Esophagus squamous epithelium (tissue), 5 donors: Measurements from ENCODE around the gene PRPH. TPM values are rescaled to one million over a fixed set of nuclear protein-coding genes. Genes with fewer than 3 reads are reported as not detected.
A peak's percentile ranks its signal among the peaks of the same experiment; 100 is the strongest.

Experiments
- DNase-seq: peaks from one replicate; lab custom pipeline; 2025; lab: John Stamatoyannopoulos, UW
- H3K27ac ChIP-seq, 4 donors: fragments of 200-600 bp; sonication (generic); one replicate each; pipeline ENCODE4 v1.5.1; 2016 to 2019; ENCODE audit warnings: mild to moderate bottlenecking in 1 of 4
- H3K27me3 ChIP-seq, 4 donors: fragments of 200-600 bp; sonication (generic); 1 replicate in 3 of 4; 2 replicates in 1 of 4; pipeline versions ENCODE4 v1.5.1 to v1.6.0; 2017 to 2021; ENCODE audit warnings: antibody characterized with exemption in 1 of 4
- H3K36me3 ChIP-seq, 3 donors: fragments of 200-600 bp; sonication (generic); one replicate each; pipeline ENCODE4 v1.5.1; 2016 to 2019
- H3K4me1 ChIP-seq, 3 donors: fragments of 200-600 bp; sonication (generic); one replicate each; pipeline ENCODE4 v1.5.1; 2017 to 2019
- H3K4me3 ChIP-seq, 4 donors: fragments of 200-600 bp; sonication (generic); 1 replicate in 3 of 4; 2 replicates in 1 of 4; pipeline ENCODE4 v1.5.1; 2016 to 2019; ENCODE audit warnings: mild to moderate bottlenecking in 2 of 4, moderate library complexity in 1 of 4
- H3K9me3 ChIP-seq, 3 donors: fragments of 200-600 bp; sonication (generic); one replicate each; pipeline ENCODE4 v1.5.1; 2016 to 2019
- POLR2A ChIP-seq, 4 donors: fragments of 450-650 bp; IDR thresholded peaks; one replicate each; pipeline ENCODE4 v1.6.1; 2017; ENCODE audit warnings: antibody characterized with exemption in 4 of 4, mild to moderate bottlenecking in 4 of 4, moderate library complexity in 3 of 4
- WGBS, 2 donors: methylation state at CpG; one replicate each; pipeline ENCODE4 v1.1.5; 2018; 5-methylcytosine and 5-hydroxymethylcytosine counted together
- intact Hi-C: fragments of 100-400 bp; cut with DNase I; formaldehyde crosslinking; loops from one replicate; pipeline ENCODE4 v1.15.0; 2022
- total RNA-seq, 4 donors: library from RNA; depleted of rRNA; stranded (reverse); fragments of >200 nt; gene quantifications; one replicate each; pipeline ENCODE4 v1.1.0, GENCODE V29; 2016
- TF ChIP-seq, protein P1 (sequence below), 6 experiments: fragments of 450-650 bp in 4 of 6; fragments of 200-600 bp in 2 of 6; sonication (generic) in 2 of 6; IDR thresholded peaks; one replicate each; pipeline ENCODE4 v1.5.1; 2016 to 2019; ENCODE audit warnings: antibody characterized with exemption in 6 of 6, mild to moderate bottlenecking in 4 of 6, moderate library complexity in 4 of 6
- donor health status: DM: yes; HTN: yes; CAD: no.

PRPH gene
- total RNA-seq, 4 donors from 2014 or later: 0.57 TPM; not detected in 3

DNA sequence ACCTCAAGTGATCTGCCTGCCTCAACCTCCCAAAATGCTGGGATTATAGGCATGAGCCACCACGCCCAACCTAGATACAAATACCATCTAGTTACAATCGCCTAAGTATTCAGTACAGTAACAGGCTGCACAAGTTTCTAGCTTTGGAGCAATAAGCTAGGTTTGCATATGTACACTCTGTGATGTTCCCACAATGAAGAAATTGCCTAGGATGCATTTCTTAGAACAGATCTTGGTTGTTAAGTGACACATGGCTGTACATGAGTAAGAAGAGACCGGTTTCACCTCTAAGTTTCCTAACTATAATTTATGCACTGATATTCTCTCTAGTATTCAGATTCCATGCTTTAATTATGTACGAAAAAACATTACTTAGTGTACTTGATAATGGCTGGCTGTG, 35.5 kb upstream of the PRPH start:
- H3K27me3 ChIP-seq: no peaks in the 10 kb centered on the region
- DNase-seq: no peak
- intact Hi-C loops: no loop called here
- no peaks in the 10 kb centered on the region for H3K36me3 ChIP-seq
- TF ChIP-seq, protein P1, sequence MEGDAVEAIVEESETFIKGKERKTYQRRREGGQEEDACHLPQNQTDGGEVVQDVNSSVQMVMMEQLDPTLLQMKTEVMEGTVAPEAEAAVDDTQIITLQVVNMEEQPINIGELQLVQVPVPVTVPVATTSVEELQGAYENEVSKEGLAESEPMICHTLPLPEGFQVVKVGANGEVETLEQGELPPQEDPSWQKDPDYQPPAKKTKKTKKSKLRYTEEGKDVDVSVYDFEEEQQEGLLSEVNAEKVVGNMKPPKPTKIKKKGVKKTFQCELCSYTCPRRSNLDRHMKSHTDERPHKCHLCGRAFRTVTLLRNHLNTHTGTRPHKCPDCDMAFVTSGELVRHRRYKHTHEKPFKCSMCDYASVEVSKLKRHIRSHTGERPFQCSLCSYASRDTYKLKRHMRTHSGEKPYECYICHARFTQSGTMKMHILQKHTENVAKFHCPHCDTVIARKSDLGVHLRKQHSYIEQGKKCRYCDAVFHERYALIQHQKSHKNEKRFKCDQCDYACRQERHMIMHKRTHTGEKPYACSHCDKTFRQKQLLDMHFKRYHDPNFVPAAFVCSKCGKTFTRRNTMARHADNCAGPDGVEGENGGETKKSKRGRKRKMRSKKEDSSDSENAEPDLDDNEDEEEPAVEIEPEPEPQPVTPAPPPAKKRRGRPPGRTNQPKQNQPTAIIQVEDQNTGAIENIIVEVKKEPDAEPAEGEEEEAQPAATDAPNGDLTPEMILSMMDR (IDR thresholded peaks at IDR 0.05): no peak
- no peak for TF ChIP-seq POLR2A (IDR thresholded peaks at IDR 0.05)
- H3K4me3 ChIP-seq: no peak overlapping the region
- WGBS, 2 donors: 66 to 71% methylated on average over 4 of the region's 4 CpGs
- peaks cover 3 to 44% (median 18%) of the 10 kb centered on the region in 3 donors for H3K4me1 ChIP-seq
- peak overlapping the region in 3 of 4 donors; percentile 36 to 81 (median 67) for H3K27ac ChIP-seq
- H3K9me3 ChIP-seq: no peaks in the 10 kb centered on the region

DNA sequence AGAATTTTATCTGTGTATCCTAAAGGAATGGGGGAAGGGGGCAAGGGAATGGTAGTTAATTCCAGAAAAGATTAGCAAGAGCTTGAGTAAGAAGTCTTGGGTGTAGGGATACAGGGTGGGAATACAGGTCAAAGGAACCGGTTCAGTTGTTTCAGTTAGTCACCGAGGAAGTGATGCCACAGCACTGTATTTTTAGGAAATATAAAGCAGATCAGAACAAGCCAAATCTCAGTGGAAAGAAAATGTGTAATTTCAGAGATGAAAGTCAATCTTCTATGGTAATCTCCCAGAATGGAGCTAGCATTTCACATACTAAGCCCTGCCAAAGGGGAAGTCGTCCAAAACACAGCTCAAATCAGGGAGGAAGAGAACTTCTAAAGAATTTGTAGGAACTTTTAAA, 34.8 kb upstream of the PRPH start:
- Histone ChIP-seq H3K36me3 (no peaks in the 10 kb centered on the region), H3K4me3 (no peak overlapping the region), H3K27me3 (no peaks in the 10 kb centered on the region), H3K9me3 (no peaks in the 10 kb centered on the region), H3K4me1 (peaks cover 3 to 44% (median 18%) of the 10 kb centered on the region in 3 donors), H3K27ac (peak overlapping the region in 3 of 4 donors; percentile 1 to 81 (median 46))
- 19 to 37% methylated on average over 3 of the region's 3 CpGs for WGBS, 2 donors
- TF ChIP-seq, protein P1 (IDR thresholded peaks at IDR 0.05): no peak
- no peak for DNase-seq
- intact Hi-C loops: no loop called here

DNA sequence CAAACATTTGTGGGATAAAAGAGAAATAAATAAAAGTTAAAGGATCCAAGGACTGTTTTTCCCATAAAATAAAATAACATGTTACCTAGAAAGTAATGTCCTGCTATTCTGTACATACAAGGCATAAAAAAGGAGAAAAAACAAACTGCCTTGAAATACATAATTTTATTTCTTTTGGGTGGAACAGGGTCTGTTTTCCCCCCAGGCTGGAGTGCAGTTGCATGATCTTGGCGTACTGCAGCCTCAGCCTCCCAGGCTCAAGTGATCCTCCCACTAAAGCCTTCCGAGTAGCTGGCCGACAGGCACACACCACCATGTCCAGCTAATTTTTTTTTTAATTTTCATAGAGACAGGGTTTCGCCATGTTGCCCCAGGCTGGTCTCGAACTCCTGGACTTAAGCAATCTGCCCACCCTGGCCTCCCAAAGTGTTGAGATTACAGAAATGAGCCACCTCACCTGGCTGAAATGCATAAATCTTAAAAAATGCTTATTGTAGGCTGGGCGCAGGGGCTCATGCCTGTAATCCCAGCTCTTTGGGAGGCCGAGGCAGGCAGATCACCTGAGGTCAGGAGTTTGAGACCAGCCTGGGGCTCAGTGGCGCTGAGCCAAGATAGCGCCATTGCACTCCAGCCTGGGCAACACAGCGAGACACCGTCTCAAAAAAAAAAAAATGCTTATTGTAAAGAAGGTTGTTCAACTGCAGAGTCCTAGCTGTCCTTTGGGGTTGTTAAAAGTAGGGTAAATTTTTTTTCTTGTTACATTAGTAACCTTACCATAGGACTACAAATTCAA, 34.2 kb upstream of the PRPH start:
- no peaks in the 10 kb centered on the region for H3K36me3 ChIP-seq
- no peak overlapping the region for H3K4me3 ChIP-seq
- TF ChIP-seq, protein P1 (IDR thresholded peaks at IDR 0.05): no peak
- TF ChIP-seq POLR2A (IDR thresholded peaks at IDR 0.05): no peak
- no peaks in the 10 kb centered on the region for H3K9me3 ChIP-seq
- DNase-seq: no peak
- peak overlapping the region in 3 of 4 donors; percentile 1 to 81 (median 46) for H3K27ac ChIP-seq
- WGBS, 2 donors: 69 to 72% methylated on average over 9 to 10 of the region's 11 CpGs
- H3K27me3 ChIP-seq: no peaks in the 10 kb centered on the region
- intact Hi-C loops: no loop called here
- H3K4me1 ChIP-seq: peaks cover 3 to 44% (median 19%) of the 10 kb centered on the region in 3 donors

DNA sequence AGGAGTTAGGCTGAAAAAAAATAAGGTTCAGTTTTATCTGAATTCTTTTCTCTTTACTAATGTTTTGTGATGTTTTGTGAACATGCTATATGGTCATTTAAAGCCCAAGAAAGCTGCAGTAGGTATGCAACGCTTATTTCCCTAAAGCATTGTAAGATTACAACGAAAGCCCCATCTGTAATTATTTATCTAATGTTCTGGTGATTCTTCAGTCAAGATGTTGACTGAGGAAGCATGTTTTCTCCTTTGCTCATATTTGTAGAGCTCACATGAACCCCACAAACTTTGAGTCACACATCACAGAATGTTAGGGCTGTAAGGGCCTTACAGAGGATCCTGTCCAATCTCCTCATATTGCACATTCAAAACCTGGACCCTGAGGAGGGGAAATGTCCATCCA, 33.2 kb upstream of the PRPH start:
- Histone ChIP-seq H3K9me3 (no peaks in the 10 kb centered on the region), H3K36me3 (peaks cover 0 to 2% (median 0%) of the 10 kb centered on the region in 3 donors), H3K27me3 (no peaks in the 10 kb centered on the region), H3K4me1 (peaks cover 6 to 54% (median 29%) of the 10 kb centered on the region in 3 donors), H3K27ac (no peak overlapping the region), H3K4me3 (no peak overlapping the region)
- intact Hi-C loops: no loop called here
- WGBS, 2 donors: 78 to 92% methylated on average over 2 of the region's 2 CpGs
- TF ChIP-seq, protein P1 (IDR thresholded peaks at IDR 0.05): no peak
- TF ChIP-seq POLR2A (IDR thresholded peaks at IDR 0.05): no peak
- no peak for DNase-seq

DNA sequence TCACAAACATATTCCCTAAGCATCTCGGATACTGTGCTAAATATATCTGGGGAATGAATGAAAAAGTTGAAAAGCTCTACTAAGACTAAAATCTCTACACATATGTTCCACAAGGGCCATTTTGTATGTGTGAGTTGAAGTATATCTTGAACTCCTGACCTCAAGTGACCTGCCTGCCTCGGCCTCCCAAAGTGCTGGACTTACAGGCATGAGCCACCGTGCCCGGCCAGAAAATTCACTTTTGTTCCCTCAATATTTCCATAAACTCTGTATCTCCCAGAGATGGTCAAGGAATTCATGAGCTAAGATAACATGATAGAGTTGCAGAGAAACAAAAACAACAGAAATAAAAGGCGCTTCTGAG, 31.6 kb upstream of the PRPH start:
- intact Hi-C loops: no loop called here
- Histone ChIP-seq H3K4me3 (peak overlapping the region in 1 of 4 donors; percentile 99), H3K27ac (peak overlapping the region in 2 of 4 donors; percentile 97 to 99)

More for the DNA sequence above, 31.6 kb upstream of the PRPH start:
- H3K27me3 ChIP-seq: no peaks in the 10 kb centered on the region
- peaks cover 22 to 70% (median 45%) of the 10 kb centered on the region in 3 donors for H3K4me1 ChIP-seq
- TF ChIP-seq, protein P1 (IDR thresholded peaks at IDR 0.05): no peak
- no peak for TF ChIP-seq POLR2A (IDR thresholded peaks at IDR 0.05)
- no peak for DNase-seq
- no peaks in the 10 kb centered on the region for H3K9me3 ChIP-seq
- WGBS, 2 donors: 78 to 79% methylated on average over 5 of the region's 5 CpGs
- H3K36me3 ChIP-seq: peaks cover 0 to 9% (median 0%) of the 10 kb centered on the region in 3 donors
